PC-3 (cell line): ENCODE results near the gene SLC38A2.

Source experiments
- EZH2 ChIP-seq: fragments of 300-600 bp; sonication (generic); IDR thresholded peaks from one replicate; pipeline ENCODE4 v1.6.1; 2017; ENCODE audit warnings: antibody characterized with exemption, mild to moderate bottlenecking, low read length; ENCODE audit not compliant: unreplicated experiment
- TF ChIP-seq, protein P1 (sequence below): fragments of 300-600 bp; sonication (generic); conservative IDR thresholded peaks from 2 replicates; pipeline ENCODE4 v1.5.1; 2017; ENCODE audit warnings: antibody characterized with exemption, low read depth, mild to moderate bottlenecking, low read length

GRCh38 chr12:46374711-46375110 is 2.1 kb upstream of the SLC38A2 start:
- TF ChIP-seq EZH2 = no peak
- TF ChIP-seq, protein P1, sequence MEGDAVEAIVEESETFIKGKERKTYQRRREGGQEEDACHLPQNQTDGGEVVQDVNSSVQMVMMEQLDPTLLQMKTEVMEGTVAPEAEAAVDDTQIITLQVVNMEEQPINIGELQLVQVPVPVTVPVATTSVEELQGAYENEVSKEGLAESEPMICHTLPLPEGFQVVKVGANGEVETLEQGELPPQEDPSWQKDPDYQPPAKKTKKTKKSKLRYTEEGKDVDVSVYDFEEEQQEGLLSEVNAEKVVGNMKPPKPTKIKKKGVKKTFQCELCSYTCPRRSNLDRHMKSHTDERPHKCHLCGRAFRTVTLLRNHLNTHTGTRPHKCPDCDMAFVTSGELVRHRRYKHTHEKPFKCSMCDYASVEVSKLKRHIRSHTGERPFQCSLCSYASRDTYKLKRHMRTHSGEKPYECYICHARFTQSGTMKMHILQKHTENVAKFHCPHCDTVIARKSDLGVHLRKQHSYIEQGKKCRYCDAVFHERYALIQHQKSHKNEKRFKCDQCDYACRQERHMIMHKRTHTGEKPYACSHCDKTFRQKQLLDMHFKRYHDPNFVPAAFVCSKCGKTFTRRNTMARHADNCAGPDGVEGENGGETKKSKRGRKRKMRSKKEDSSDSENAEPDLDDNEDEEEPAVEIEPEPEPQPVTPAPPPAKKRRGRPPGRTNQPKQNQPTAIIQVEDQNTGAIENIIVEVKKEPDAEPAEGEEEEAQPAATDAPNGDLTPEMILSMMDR = no peak
